Upper lobe of left lung (tissue), 4 donors: ENCODE results near the gene MRPL19.

Experiments used
- EP300 ChIP-seq, 4 donors: sonication (generic); formaldehyde crosslinking; IDR thresholded peaks; one replicate each; pipeline ENCODE4 v1.5.1; 2017; ENCODE audit warnings: antibody characterized with exemption in 4 of 4, control low read depth in 2 of 4
- POLR2A ChIP-seq, 4 donors: fragments of 450-650 bp; IDR thresholded peaks; one replicate each; pipeline ENCODE4 v1.5.1; 2016 to 2017; ENCODE audit warnings: antibody characterized with exemption in 4 of 4, mild to moderate bottlenecking in 2 of 4
- POLR2AphosphoS5 ChIP-seq, 2 donors: sonication (generic); formaldehyde crosslinking; IDR thresholded peaks; one replicate each; pipeline ENCODE4 v1.5.1; 2017; ENCODE audit warnings: antibody characterized with exemption in 2 of 2
- TF ChIP-seq, protein P1 (sequence below), 6 experiments: fragments of 450-650 bp in 4 of 6; fragments of 200-600 bp in 2 of 6; sonication (generic) in 2 of 6; IDR thresholded peaks; one replicate each; pipeline ENCODE4 v1.5.1; 2016 to 2019; ENCODE audit warnings: antibody characterized with exemption in 6 of 6

DNA sequence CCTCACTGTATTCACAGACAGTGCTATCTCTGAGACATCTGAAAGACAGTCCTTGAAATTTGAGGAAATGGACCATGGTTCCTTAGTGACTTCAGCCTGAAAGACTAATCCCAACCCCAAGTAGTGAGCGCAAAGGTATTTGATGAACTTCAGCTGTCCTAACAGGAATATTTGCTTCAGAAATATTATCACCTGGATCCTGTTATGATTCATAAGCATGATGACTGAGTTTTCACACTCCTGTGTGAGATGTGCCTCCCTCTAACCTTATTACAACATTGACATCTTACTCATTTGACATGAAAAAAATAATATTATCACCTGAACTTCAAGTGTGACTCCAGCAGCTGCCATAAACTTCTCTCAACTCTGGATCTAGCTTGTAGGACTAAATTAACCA is 11.6 kb upstream of the MRPL19 start:
- TF ChIP-seq, protein P1, sequence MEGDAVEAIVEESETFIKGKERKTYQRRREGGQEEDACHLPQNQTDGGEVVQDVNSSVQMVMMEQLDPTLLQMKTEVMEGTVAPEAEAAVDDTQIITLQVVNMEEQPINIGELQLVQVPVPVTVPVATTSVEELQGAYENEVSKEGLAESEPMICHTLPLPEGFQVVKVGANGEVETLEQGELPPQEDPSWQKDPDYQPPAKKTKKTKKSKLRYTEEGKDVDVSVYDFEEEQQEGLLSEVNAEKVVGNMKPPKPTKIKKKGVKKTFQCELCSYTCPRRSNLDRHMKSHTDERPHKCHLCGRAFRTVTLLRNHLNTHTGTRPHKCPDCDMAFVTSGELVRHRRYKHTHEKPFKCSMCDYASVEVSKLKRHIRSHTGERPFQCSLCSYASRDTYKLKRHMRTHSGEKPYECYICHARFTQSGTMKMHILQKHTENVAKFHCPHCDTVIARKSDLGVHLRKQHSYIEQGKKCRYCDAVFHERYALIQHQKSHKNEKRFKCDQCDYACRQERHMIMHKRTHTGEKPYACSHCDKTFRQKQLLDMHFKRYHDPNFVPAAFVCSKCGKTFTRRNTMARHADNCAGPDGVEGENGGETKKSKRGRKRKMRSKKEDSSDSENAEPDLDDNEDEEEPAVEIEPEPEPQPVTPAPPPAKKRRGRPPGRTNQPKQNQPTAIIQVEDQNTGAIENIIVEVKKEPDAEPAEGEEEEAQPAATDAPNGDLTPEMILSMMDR (IDR thresholded peaks at IDR 0.05) = no peak
- TF ChIP-seq POLR2AphosphoS5 (IDR thresholded peaks at IDR 0.05) (no peak), EP300 (IDR thresholded peaks at IDR 0.05) (no peak), POLR2A (IDR thresholded peaks at IDR 0.05) (no peak)
